ENCODE data around the gene UTP11.
"Not testable (repeated sequence)": the region's sequence is repeated elsewhere in the genome, so short reads cannot be mapped to it uniquely, and the experiment has no call there.

The UTP11 gene

DNA sequence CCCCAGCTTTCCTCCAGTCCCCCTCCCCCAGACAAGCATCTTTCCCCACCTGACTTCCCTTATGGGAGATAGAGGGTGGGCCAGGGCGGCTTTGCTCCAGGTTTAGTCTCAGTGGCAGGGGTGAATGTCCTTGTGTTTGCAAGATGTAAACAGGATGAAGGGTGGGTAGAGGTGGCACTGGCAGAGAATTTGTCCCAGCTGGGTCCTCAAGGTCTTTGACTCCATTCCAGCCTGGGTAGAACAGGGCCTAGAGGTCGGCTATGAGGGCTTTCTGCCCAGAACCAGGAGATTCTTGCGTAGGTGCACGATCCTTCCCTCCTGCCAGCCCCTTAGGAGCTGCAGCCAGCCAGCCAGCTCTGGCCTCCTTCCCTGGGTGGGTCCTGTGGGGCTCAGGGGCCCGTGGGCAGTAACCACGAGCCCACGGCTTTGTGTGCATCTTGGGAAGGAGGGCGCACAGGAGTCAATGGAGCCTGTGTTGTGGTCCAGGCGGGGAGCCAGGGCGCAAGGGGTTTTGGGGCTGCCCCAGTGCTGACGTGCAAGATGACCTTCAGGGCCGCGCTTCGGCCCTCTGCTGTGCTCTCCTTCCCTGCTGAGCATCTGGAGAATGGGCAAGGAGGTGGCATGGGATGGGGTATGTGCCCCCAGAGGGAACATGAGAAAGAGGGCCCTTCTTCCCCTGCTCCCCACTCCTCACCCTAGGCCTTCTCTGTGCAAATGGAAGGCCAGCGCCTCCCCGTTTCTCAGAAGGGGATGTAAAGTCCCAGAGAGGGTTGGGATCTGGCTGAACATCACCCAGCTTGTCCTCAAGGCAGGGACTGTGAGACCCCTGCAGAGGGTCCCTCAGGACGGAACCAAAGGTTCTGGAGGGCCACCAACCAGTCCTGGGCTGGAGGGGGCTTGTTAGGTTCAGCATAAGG lies 18.3 kb downstream of the UTP11 start:
- in situ Hi-C loops (cut with MboI; ENCODE audit: low pct_unique_long_range_greater_than_20kb, low sequenced_read_pairs, unreplicated experiment), result loop anchor here (25.0 kb wide), 1 partner anchor 806 kb away; no protein-coding TSS in a partner anchor
- no peak for TF ChIP-seq CTCF (IDR thresholded peaks at IDR 0.05; ENCODE audit: extremely low read depth, insufficient read depth, missing control alignments)
- DNase-seq (ENCODE audit: low spot score), result no peak

GRCh38 chr1:38031513-38031866 lies 19.0 kb downstream of the UTP11 start:
- no peak for TF ChIP-seq CTCF (IDR thresholded peaks at IDR 0.05; ENCODE audit: extremely low read depth, insufficient read depth, missing control alignments)
- in situ Hi-C loops (cut with MboI; ENCODE audit: low pct_unique_long_range_greater_than_20kb, low sequenced_read_pairs, unreplicated experiment), result loop anchor here (25.0 kb wide), 1 partner anchor 806 kb away; no protein-coding TSS in a partner anchor
- no peak for DNase-seq (ENCODE audit: low spot score)

DNA sequence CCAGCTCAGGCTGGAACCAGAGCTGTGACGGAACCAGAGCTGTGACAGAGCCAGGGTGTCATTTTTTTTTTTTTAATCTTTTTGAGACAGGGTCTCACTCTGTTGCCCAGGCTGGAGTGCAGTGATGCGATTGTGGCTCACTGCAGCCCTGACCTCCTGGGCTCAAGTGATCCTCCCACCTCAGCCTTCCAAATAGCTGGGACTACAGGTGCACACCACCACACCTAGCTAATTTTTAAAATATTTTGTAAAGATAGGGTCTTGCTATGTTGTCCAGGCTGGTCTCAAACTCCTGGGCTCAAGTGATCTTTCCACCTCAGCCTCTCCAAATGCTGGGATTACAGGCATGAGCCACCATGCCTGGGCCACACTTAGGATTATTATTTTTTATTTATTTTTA lies 20.5 kb downstream of the UTP11 start:
- in situ Hi-C loops (cut with MboI; ENCODE audit: low pct_unique_long_range_greater_than_20kb, low sequenced_read_pairs, unreplicated experiment), result loop anchor here (25.0 kb wide), 1 partner anchor 804 kb away; no protein-coding TSS in a partner anchor

GRCh38 chr1:38034871-38035270 lies 22.3 kb downstream of the UTP11 start:
- in situ Hi-C loops (cut with MboI; ENCODE audit: low pct_unique_long_range_greater_than_20kb, low sequenced_read_pairs, unreplicated experiment), result loop anchor here (25.0 kb wide), 1 partner anchor 802 kb away; no protein-coding TSS in a partner anchor
- TF ChIP-seq CTCF (IDR thresholded peaks at IDR 0.05; ENCODE audit: extremely low read depth, insufficient read depth, missing control alignments), result no peak
- no peak for DNase-seq (ENCODE audit: low spot score)

More for the DNA sequence above, 20.5 kb downstream of the UTP11 start:
- not testable (repeated sequence) for DNase-seq (ENCODE audit: low spot score)

DNA sequence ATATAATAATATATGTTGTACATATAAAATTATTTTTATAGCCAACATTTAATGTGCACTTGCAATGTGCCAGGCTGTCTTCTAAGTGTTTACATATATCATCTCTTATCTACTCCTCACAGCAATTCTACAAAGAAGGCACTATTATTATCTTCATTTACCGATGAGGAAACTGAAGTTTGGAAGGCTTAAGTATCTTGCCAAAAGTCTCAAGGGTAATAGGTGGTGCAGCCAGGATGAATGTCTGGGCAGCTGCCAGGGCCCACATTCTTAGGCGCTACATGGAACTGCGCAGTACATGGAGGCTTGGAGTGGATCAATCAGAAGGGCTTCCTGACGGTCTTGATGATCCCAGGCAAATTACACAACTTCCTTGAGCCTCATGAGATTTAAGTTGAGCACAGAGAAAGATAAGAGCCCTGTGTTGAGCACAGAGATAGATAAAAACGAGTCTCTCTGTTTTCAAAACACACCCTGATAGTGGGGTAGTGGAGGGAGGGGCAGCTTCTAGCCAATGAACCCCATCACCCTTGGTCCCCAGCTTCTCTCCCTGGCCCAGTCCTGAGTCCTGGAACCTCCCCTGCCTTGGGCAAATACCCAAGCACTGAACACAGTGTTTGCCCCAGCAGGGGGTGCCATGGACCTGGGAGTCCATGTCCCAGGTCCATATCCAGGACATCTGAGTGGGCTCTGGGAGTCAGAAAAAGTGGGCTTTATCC lies 24.8 kb downstream of the UTP11 start:
- peak; percentile 41 for TF ChIP-seq CTCF (IDR thresholded peaks at IDR 0.05; ENCODE audit: extremely low read depth, insufficient read depth, missing control alignments)
- in situ Hi-C loops (cut with MboI; ENCODE audit: low pct_unique_long_range_greater_than_20kb, low sequenced_read_pairs, unreplicated experiment), result loop anchor here (25.0 kb wide), 1 partner anchor 800 kb away; no protein-coding TSS in a partner anchor
- DNase-seq (ENCODE audit: low spot score), result peak; percentile 58

DNA sequence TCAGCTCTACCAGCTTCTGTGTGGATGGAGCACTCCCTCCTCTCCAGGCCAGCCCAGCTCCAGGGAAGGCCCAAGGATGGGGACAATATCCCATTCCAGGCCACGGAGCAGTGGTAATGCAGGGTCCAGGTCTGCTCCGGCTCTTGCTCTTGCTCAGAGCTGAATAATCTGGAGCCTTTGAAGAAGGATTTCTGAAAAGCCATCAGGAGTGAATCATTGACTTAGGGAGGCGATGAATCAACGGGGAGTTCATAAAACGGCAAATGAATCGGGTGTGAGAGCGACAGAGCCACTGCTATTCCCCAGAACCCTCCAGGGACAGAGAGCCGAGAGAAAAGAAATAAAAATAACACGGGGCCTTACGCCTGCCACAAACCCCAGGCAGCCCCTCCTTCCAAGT lies 26.3 kb downstream of the UTP11 start:
- no peak for TF ChIP-seq CTCF (IDR thresholded peaks at IDR 0.05; ENCODE audit: extremely low read depth, insufficient read depth, missing control alignments)
- DNase-seq (ENCODE audit: low spot score), result no peak
- in situ Hi-C loops (cut with MboI; ENCODE audit: low pct_unique_long_range_greater_than_20kb, low sequenced_read_pairs, unreplicated experiment), result loop anchor here (25.0 kb wide), 1 partner anchor 798 kb away; no protein-coding TSS in a partner anchor

Measured in GM13977 (cell line).